ENCODE measurements around the gene HACE1.

DNA sequence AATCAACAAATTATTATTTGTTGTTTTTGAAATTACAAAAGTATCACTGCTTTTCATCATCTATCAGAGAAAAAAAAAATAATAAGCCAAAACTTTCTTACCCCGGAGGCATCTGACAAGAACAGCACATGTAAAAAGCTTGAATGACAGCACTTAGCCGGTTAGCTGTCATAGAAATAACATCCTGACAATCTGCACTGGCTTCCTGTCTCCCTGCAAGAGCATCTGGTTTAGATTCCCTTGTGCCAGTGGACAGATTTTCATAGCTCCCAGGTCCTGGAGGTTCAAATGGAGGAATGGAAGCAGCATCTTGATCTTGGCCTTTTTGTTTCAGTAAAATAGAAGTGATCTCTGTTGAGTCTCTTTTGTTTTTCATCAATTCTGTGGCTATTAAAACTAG, 74.8 kb downstream of the HACE1 start:
- TF ChIP-seq, protein P1, sequence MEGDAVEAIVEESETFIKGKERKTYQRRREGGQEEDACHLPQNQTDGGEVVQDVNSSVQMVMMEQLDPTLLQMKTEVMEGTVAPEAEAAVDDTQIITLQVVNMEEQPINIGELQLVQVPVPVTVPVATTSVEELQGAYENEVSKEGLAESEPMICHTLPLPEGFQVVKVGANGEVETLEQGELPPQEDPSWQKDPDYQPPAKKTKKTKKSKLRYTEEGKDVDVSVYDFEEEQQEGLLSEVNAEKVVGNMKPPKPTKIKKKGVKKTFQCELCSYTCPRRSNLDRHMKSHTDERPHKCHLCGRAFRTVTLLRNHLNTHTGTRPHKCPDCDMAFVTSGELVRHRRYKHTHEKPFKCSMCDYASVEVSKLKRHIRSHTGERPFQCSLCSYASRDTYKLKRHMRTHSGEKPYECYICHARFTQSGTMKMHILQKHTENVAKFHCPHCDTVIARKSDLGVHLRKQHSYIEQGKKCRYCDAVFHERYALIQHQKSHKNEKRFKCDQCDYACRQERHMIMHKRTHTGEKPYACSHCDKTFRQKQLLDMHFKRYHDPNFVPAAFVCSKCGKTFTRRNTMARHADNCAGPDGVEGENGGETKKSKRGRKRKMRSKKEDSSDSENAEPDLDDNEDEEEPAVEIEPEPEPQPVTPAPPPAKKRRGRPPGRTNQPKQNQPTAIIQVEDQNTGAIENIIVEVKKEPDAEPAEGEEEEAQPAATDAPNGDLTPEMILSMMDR (IDR thresholded peaks at IDR 0.05), result no peak
- no peak for TF ChIP-seq POLR2AphosphoS5 (IDR thresholded peaks at IDR 0.05)
- TF ChIP-seq POLR2A (IDR thresholded peaks at IDR 0.05), result no peak
- TF ChIP-seq EP300 (IDR thresholded peaks at IDR 0.05), result no peak
